HepG2 (cell line): ENCODE results near the gene MRPL38. TPM values are rescaled to one million over a fixed set of nuclear protein-coding genes. Genes with fewer than 3 reads are reported as not detected.

Experiments used
- HNF1B ChIP-seq: sonication (generic); formaldehyde crosslinking; IDR thresholded peaks from 2 replicates; pipeline ENCODE4 v1.5.1; 2020; ENCODE audit warnings: mild to moderate bottlenecking, moderate library complexity, missing genetic modification reagents
- HNRNPH1 ChIP-seq: fragments of 200-400 bp; formaldehyde crosslinking; optimal IDR thresholded peaks from 2 replicates; pipeline ENCODE3; 2017; ENCODE audit warnings: mild to moderate bottlenecking, low read depth, low read length
- KDM4B ChIP-seq: sonication (generic); formaldehyde crosslinking; IDR thresholded peaks from 2 replicates; pipeline ENCODE4 v1.4.0; 2020; ENCODE audit warnings: missing genetic modification reagents
- MLLT10 ChIP-seq: sonication (generic); formaldehyde crosslinking; IDR thresholded peaks from 2 replicates; pipeline ENCODE4 v1.4.0; 2020; ENCODE audit warnings: missing genetic modification reagents
- PITX1 ChIP-seq: sonication (generic); formaldehyde crosslinking; IDR thresholded peaks from 2 replicates; pipeline ENCODE4 v1.5.1; 2020; ENCODE audit warnings: mild to moderate bottlenecking, missing genetic modification reagents
- SNAPC5 ChIP-seq: sonication (generic); formaldehyde crosslinking; IDR thresholded peaks from 2 replicates; pipeline ENCODE4 v1.8.1; 2023; ENCODE audit warnings: mild to moderate bottlenecking, missing genetic modification reagents, borderline replicate concordance
- SOX13 ChIP-seq, 3 experiments: fragments of 450-650 bp in 1 of 3; sonication (generic) in 1 of 3; formaldehyde crosslinking in 1 of 3; IDR thresholded peaks in 2 of 3; conservative IDR thresholded peaks in 1 of 3; 2 replicates each; pipeline versions ENCODE4 v1.5.0 to v1.6.1; 2016 to 2020; ENCODE audit warnings: antibody characterized with exemption in 1 of 3, mild to moderate bottlenecking in 1 of 3, missing compliant biosample characterization in 1 of 3, missing genetic modification reagents in 1 of 3, moderate library complexity in 1 of 3
- SRY ChIP-seq: sonication (generic); formaldehyde crosslinking; IDR thresholded peaks from 2 replicates; pipeline ENCODE4 v1.8.0; 2022; ENCODE audit warnings: mild to moderate bottlenecking, missing genetic modification reagents
- SUZ12 ChIP-seq: fragments of 150-350 bp; IDR thresholded peaks from 2 replicates; pipeline ENCODE4 v1.6.1; 2014; ENCODE audit warnings: low read depth, low read length
- TBP ChIP-seq: sonication (generic); formaldehyde crosslinking; IDR thresholded peaks from 2 replicates; pipeline ENCODE4 v1.5.0; 2020; ENCODE audit warnings: missing genetic modification reagents
- TOE1 ChIP-seq: sonication (generic); formaldehyde crosslinking; IDR thresholded peaks from 2 replicates; pipeline ENCODE4 v1.4.0; 2020; ENCODE audit warnings: mild to moderate bottlenecking, missing genetic modification reagents
- ZNF414 ChIP-seq: sonication (generic); formaldehyde crosslinking; IDR thresholded peaks from 2 replicates; pipeline ENCODE4 v1.5.0; 2020; ENCODE audit warnings: missing genetic modification reagents
- ZNF460 ChIP-seq: sonication (generic); formaldehyde crosslinking; IDR thresholded peaks from 2 replicates; pipeline ENCODE4 v1.5.1; 2020; ENCODE audit warnings: missing genetic modification reagents, mild to moderate bottlenecking, borderline replicate concordance
- ZNF597 ChIP-seq: sonication (generic); formaldehyde crosslinking; IDR thresholded peaks from 2 replicates; pipeline ENCODE4 v1.5.0; 2020; ENCODE audit warnings: missing genetic modification reagents
- ZNF644 ChIP-seq: IDR thresholded peaks from 2 replicates; pipeline ENCODE4 v1.6.1; 2016; ENCODE audit warnings: low read depth
- ZNF780A ChIP-seq: sonication (generic); formaldehyde crosslinking; IDR thresholded peaks from 2 replicates; pipeline ENCODE4 v1.8.0; 2022; ENCODE audit warnings: mild to moderate bottlenecking, missing genetic modification reagents, moderate library complexity
- polyA plus RNA-seq, 8 experiments: library from polyadenylated mRNA; depleted of rRNA in 3 of 8; stranded (reverse) in 7 of 8; unstranded in 1 of 8; fragments of >200 nt; fragmentation: Illumina TruSeq in 4 of 8; extraction: Trizol in 4 of 8; gene quantifications; 2 replicates each; pipeline versions ENCODE4 v1.2.1 to v1.2.3, GENCODE V29; 2011 to 2016; ENCODE audit warnings: low read depth in 4 of 8, missing spikeins in 1 of 8, mixed read lengths in 1 of 8; ENCODE audit not compliant: insufficient read depth in 1 of 8
- total RNA-seq, 5 experiments: library from RNA; depleted of rRNA; stranded (reverse); fragments of >200 nt; fragmentation: Illumina TruSeq; extraction: Trizol; gene quantifications; 2 replicates each; pipeline ENCODE4 v1.2.3, GENCODE V29; 2016; ENCODE audit warnings: low read depth in 1 of 5

MRPL38 gene
- total and polyA plus RNA-seq, 2 of the 13 experiments (the other 11 are each of a cell fraction or from before 2014, with no cell fraction given) = 83.7 to 125 TPM

- TF ChIP-seq ZNF597 (no peak), SUZ12 (no peak), HNRNPH1 (no peak), HNF1B (CRISPR knock-in tag) (peak; percentile 53; the same call in 1 of the 2 replicates), SRY (peak; percentile 36; the same call in 1 of the 2 replicates), TOE1 (CRISPR knock-in tag) (no peak; the same call in 1 of the 2 replicates), SNAPC5 (CRISPR knock-in tag) (no peak), ZNF414 (CRISPR knock-in tag) (0 out of 2 replicates have a peak, but pooled peaks have one; percentile 57), ZNF460 (no peak), ZNF644 (CRISPR knock-in tag) (no peak; the same call in 1 of the 2 replicates), PITX1 (no peak), SOX13 (IDR thresholded peaks at IDR 0.05) (no peak; the same call in 1 of the 2 replicates), SOX13 (CRISPR knock-in tag; conservative IDR thresholded peaks at IDR 0.05 in 1 of 2, IDR thresholded peaks at IDR 0.05 in 1 of 2) (peak in 1 of 2 experiments; percentile 96; a peak in 2 of 4 replicates), KDM4B (CRISPR knock-in tag) (no peak), TBP (CRISPR knock-in tag) (no peak), MLLT10 (no peak), ZNF780A (CRISPR knock-in tag) (no peak)
Observed at GRCh38 chr17:75869282-75870141, 35.2 kb downstream of the MRPL38 start (continued).
